ENCODE measurements around the gene QPCT. TPM values are rescaled to one million over a fixed set of nuclear protein-coding genes. Genes with fewer than 3 reads are reported as not detected.

The QPCT gene
- total RNA-seq, 3 donors from 2014 or later (not counting 1 experiment from before 2014, with no cell fraction given): 0.38 to 2.1 (median 2.1) TPM

DNA sequence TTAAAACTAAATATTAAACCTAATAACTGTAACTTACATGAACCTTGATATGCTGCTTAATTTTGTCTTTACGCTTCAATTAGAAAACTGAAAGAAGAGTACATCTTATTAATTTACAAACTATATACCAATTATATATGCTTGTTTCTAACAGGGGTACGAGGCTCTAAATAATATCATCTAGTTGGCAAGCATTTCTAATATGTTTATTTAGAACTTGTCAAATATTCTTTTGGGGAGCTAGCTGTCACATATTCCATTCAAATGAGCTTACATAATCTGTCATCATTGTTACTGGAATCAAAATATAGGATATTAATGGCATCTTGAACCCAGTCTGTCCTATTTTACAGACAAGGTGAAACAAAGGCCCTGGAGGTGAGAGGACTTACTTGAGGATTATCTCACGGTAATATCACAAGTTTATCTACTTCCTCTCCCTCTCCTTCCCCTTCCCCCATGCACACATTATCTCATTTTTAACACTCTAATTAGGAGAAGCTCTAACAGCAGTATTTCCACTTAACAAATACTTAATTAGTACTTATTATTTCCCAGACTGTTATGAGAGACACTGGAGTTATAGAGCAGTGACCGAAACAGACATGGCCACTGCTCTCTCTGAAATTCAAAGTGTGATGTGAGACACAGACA, 23.3 kb upstream of the QPCT start:
- Mint-ChIP-seq H3K4me3 (peak overlapping the region; percentile 52), H3K4me1 (peaks cover 56 to 57% of the 10 kb centered on the region in 2 donors), H3K9me3 (no peaks in the 10 kb centered on the region), H3K27ac (peak overlapping the region; percentile 34 to 75), H3K36me3 (no peaks in the 10 kb centered on the region), H3K27me3 (ENCODE audit: low read depth in 2 of 2) (peaks cover 1 to 3% of the 10 kb centered on the region in 2 donors)
- ATAC-seq (no peak), DNase-seq (no peak)
- intact Hi-C loops (cut with micrococcal nuclease): no loop called here
- Histone ChIP-seq H3K4me1 (ENCODE audit: control insufficient read depth, insufficient read depth, low read length) (peaks cover 20% of the 10 kb centered on the region), H3K36me3 (ENCODE audit: control insufficient read depth, insufficient read depth, low read length) (no peaks in the 10 kb centered on the region), H3K27ac (ENCODE audit: low read length) (no peak overlapping the region), H3K27me3 (ENCODE audit: control insufficient read depth, insufficient read depth, low read length) (no peaks in the 10 kb centered on the region), H3K9me3 (ENCODE audit: control insufficient read depth, insufficient read depth, low read length) (no peaks in the 10 kb centered on the region), H3K4me3 (ENCODE audit: low read length) (no peak overlapping the region)
- TF ChIP-seq, protein P1, sequence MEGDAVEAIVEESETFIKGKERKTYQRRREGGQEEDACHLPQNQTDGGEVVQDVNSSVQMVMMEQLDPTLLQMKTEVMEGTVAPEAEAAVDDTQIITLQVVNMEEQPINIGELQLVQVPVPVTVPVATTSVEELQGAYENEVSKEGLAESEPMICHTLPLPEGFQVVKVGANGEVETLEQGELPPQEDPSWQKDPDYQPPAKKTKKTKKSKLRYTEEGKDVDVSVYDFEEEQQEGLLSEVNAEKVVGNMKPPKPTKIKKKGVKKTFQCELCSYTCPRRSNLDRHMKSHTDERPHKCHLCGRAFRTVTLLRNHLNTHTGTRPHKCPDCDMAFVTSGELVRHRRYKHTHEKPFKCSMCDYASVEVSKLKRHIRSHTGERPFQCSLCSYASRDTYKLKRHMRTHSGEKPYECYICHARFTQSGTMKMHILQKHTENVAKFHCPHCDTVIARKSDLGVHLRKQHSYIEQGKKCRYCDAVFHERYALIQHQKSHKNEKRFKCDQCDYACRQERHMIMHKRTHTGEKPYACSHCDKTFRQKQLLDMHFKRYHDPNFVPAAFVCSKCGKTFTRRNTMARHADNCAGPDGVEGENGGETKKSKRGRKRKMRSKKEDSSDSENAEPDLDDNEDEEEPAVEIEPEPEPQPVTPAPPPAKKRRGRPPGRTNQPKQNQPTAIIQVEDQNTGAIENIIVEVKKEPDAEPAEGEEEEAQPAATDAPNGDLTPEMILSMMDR (IDR thresholded peaks at IDR 0.05): no peak
- 13% methylated on average over 1 of the region's 4 CpGs for WGBS (ENCODE audit: insufficient coverage)

DNA sequence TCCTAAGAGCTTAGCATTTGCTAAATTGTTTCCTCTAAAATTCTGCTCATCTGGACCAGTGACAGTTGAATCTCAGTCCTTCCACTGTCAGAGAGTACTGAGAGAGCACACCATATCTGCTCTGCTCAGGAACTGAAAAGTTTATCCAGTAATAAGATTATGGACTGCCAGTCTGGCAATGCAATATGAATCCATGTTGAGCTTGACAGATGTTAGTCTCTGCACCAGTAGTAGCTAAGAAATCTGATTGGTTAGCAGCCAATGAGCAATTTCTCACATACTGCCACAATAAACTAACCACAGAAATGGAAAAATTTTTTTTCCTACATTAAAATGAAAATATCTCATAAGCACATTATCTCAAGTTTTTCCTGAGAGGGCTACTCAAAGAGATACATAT, 22.1 kb upstream of the QPCT start:
- Histone ChIP-seq H3K9me3 (ENCODE audit: control insufficient read depth, insufficient read depth, low read length) (no peaks in the 10 kb centered on the region), H3K4me3 (ENCODE audit: low read length) (no peak overlapping the region), H3K27ac (ENCODE audit: low read length) (no peak overlapping the region), H3K27me3 (ENCODE audit: control insufficient read depth, insufficient read depth, low read length) (peaks cover 3% of the 10 kb centered on the region), H3K4me1 (ENCODE audit: control insufficient read depth, insufficient read depth, low read length) (peaks cover 20% of the 10 kb centered on the region), H3K36me3 (ENCODE audit: control insufficient read depth, insufficient read depth, low read length) (no peaks in the 10 kb centered on the region)
- Mint-ChIP-seq H3K27ac (peak overlapping the region; percentile 96), H3K4me1 (peaks cover 52% of the 10 kb centered on the region in 2 donors), H3K36me3 (no peaks in the 10 kb centered on the region), H3K4me3 (peak overlapping the region; percentile 97), H3K9me3 (no peaks in the 10 kb centered on the region), H3K27me3 (ENCODE audit: low read depth in 2 of 2) (peaks cover 3 to 13% of the 10 kb centered on the region in 2 donors)
- TF ChIP-seq, protein P1 (IDR thresholded peaks at IDR 0.05): no peak
- no peak for ATAC-seq
- intact Hi-C loops (cut with micrococcal nuclease): no loop called here
- DNase-seq: peak in 1 of 2 donors; percentile 23

DNA sequence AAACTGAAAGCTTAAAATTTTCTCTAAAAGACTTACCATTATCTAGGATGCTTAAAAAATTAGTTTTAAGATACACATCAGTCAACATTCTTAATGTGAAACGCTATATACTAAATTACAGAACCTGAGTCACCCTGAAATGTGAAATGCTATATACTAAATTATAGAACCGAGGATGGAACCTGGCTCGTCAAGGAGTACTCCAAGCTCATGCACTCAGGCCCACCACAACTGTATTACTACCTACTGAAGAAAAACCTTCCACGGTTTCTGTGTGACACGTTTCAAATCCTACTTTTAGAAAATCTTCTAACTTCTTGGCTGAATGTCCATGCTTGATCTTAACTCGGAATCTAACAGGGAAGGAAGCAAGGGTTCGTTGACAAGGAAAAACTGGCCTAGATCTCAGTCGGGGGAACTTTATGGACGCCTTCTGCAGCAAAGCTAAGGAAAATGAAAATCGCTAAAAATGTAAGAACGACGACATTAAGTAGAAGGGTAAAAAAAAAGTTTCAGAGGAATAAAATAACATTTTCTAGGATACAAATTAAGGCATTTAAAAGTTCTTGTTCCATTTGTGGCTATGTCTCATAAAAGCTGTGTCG, 21.2 kb upstream of the QPCT start:
- WGBS (ENCODE audit: insufficient coverage): 34% methylated on average over 12 of the region's 13 CpGs
- Mint-ChIP-seq H3K4me3 (peak overlapping the region; percentile 97), H3K27ac (peak overlapping the region; percentile 96), H3K27me3 (ENCODE audit: low read depth in 2 of 2) (peaks cover 6 to 19% of the 10 kb centered on the region in 2 donors), H3K4me1 (peaks cover 43% of the 10 kb centered on the region in 2 donors), H3K9me3 (no peaks in the 10 kb centered on the region), H3K36me3 (no peaks in the 10 kb centered on the region)
- Histone ChIP-seq H3K27me3 (ENCODE audit: control insufficient read depth, insufficient read depth, low read length) (peaks cover 3% of the 10 kb centered on the region), H3K27ac (ENCODE audit: low read length) (peak overlapping the region; percentile 86), H3K9me3 (ENCODE audit: control insufficient read depth, insufficient read depth, low read length) (no peaks in the 10 kb centered on the region), H3K4me1 (ENCODE audit: control insufficient read depth, insufficient read depth, low read length) (peaks cover 20% of the 10 kb centered on the region), H3K36me3 (ENCODE audit: control insufficient read depth, insufficient read depth, low read length) (no peaks in the 10 kb centered on the region), H3K4me3 (ENCODE audit: low read length) (peak overlapping the region; percentile 82)
- TF ChIP-seq, protein P1 (IDR thresholded peaks at IDR 0.05): no peak
- DNase-seq: peak in 1 of 2 donors; percentile 19
- intact Hi-C loops (cut with micrococcal nuclease): no loop called here
- ATAC-seq: no peak
